Psoas muscle (tissue), 8 donors: ENCODE data around the gene NPRL2. TPM values are rescaled to one million over a fixed set of nuclear protein-coding genes. Genes with fewer than 3 reads are reported as not detected.

Source experiments
- ATAC-seq, 4 donors: fragments of 200-7000 bp; cut with Tn5 transposase; one replicate each; pipeline ENCODE4 v1.9.1; 2020; ENCODE audit warnings: moderate library complexity in 3 of 4, mild to moderate bottlenecking in 2 of 4
- DNase-seq, 2 donors: peaks; one replicate each; pipeline ENCODE4 v3.0.0-alpha.2; 2020
- H3K27ac ChIP-seq: fragments of 200-600 bp; one replicate; pipeline ENCODE4 v1.8.0; 2022
- H3K27me3 ChIP-seq, 3 donors: fragments of 200-600 bp in 1 of 3; one replicate each; pipeline versions ENCODE4 v1.6.1 to v1.8.0; 2013 to 2022; ENCODE audit warnings: low read length in 2 of 3, mild to moderate bottlenecking in 2 of 3, moderate library complexity in 1 of 3; ENCODE audit not compliant: insufficient read depth in 3 of 3
- H3K36me3 ChIP-seq, 2 donors: fragments of 200-600 bp in 1 of 2; one replicate each; pipeline versions ENCODE4 v1.6.1 to v1.8.0; 2013 to 2022; ENCODE audit warnings: low read depth in 1 of 2, mild to moderate bottlenecking in 1 of 2, moderate library complexity in 1 of 2; ENCODE audit not compliant: insufficient read depth in 1 of 2
- H3K4me1 ChIP-seq: fragments of 200-600 bp; one replicate; pipeline ENCODE4 v1.8.0; 2022
- H3K4me3 ChIP-seq: fragments of 200-600 bp; one replicate; pipeline ENCODE4 v1.8.0; 2022; ENCODE audit warnings: mild to moderate bottlenecking
- H3K9me3 ChIP-seq: fragments of 200-600 bp; one replicate; pipeline ENCODE4 v1.8.0; 2022
- CTCF ChIP-seq: fragments of 200-600 bp; IDR thresholded peaks from one replicate; pipeline ENCODE4 v1.8.0; 2022; ENCODE audit warnings: antibody characterized with exemption
- WGBS, 3 donors: extraction: QIAGEN DNeasy Blood & Tissue Kit; methylation state at CpG; one replicate each; pipeline versions ENCODE4 v1.1.6 to v1.1.7; 2013; 5-methylcytosine and 5-hydroxymethylcytosine counted together
- intact Hi-C, 2 donors: fragments of 100-400 bp; cut with DNase I; formaldehyde crosslinking; loops; one replicate each; pipeline versions ENCODE4 v1.11.0 to v1.14.2; 2022
- polyA plus RNA-seq, 3 donors: library from polyadenylated mRNA; stranded (reverse); fragments of 200-250 nt; gene quantifications; one replicate each; pipeline ENCODE4 v1.2.3, GENCODE V29; 2013
- total RNA-seq, 4 donors: library from RNA; stranded (reverse); fragmentation: NEBNext Ultra II Directional in 2 of 4; extraction: Animal tissue kit (Norgen Biotek cat#: 25700) in 2 of 4; gene quantifications; one replicate each; pipeline versions ENCODE4 v1.2.1 to v1.2.4, GENCODE V29; 2021 to 2023
- donor health status: healthy with polysubstance abuse.
- donor health status: DM: no; HTN: no; CAD: no; lungs with moderate emphysema.
- donor health status: Bipolar disorder and iron deficiency.
- donor health status: healthy.
- donor health status: DM: yes; HTN: yes; CAD: no.
- donor health status: DM: no; HTN: no; CAD: no.
- donor health status: DM: no; HTN: no; CAD: no.
- donor health status: DM: yes; HTN: yes; CAD: no.

NPRL2 gene
- total and polyA plus RNA-seq, 7 donors: 16.1 to 36.6 (median 21.6) TPM

- DNase-seq: no peak
- Histone ChIP-seq H3K4me1 (peaks cover 61% of the 10 kb centered on the region), H3K27ac (no peak overlapping the region), H3K36me3 (peaks cover 5 to 47% of the 10 kb centered on the region in 2 donors), H3K27me3 (no peaks in the 10 kb centered on the region), H3K4me3 (no peak overlapping the region), H3K9me3 (no peaks in the 10 kb centered on the region)
- no peak for ATAC-seq
- 74 to 79% (median 75%) methylated on average over 5 of the region's 5 CpGs for WGBS, 3 donors
- intact Hi-C loops: no loop called here
- no peak for TF ChIP-seq CTCF
These were observed 3.7 kb upstream of the NPRL2 start for GRCh38 chr3:50354186-50354764.

GRCh38 chr3:50353245-50354004, 2.9 kb upstream of the NPRL2 start:
- ATAC-seq (no peak), DNase-seq (no peak)
- Histone ChIP-seq H3K4me3 (no peak overlapping the region), H3K27ac (no peak overlapping the region), H3K27me3 (no peaks in the 10 kb centered on the region), H3K4me1 (peaks cover 62% of the 10 kb centered on the region), H3K36me3 (peaks cover 5 to 55% of the 10 kb centered on the region in 2 donors), H3K9me3 (no peaks in the 10 kb centered on the region)
- no peak for TF ChIP-seq CTCF
- 64 to 80% (median 68%) methylated on average over 12 of the region's 12 CpGs for WGBS, 3 donors
- intact Hi-C loops: no loop called here

GRCh38 chr3:50352781-50353180, 2.2 kb upstream of the NPRL2 start:
- no peak overlapping the region for H3K27ac ChIP-seq
- ATAC-seq: no peak
- intact Hi-C loops: no loop called here
- peaks cover 60% of the 10 kb centered on the region for H3K4me1 ChIP-seq
- TF ChIP-seq CTCF: no peak
- no peak overlapping the region for H3K4me3 ChIP-seq
- DNase-seq: no peak
- H3K9me3 ChIP-seq: no peaks in the 10 kb centered on the region
- WGBS, 3 donors: 19 to 36% (median 19%) methylated on average over 2 of the region's 2 CpGs
- no peaks in the 10 kb centered on the region for H3K27me3 ChIP-seq
- H3K36me3 ChIP-seq: peaks cover 5 to 54% of the 10 kb centered on the region in 2 donors

DNA sequence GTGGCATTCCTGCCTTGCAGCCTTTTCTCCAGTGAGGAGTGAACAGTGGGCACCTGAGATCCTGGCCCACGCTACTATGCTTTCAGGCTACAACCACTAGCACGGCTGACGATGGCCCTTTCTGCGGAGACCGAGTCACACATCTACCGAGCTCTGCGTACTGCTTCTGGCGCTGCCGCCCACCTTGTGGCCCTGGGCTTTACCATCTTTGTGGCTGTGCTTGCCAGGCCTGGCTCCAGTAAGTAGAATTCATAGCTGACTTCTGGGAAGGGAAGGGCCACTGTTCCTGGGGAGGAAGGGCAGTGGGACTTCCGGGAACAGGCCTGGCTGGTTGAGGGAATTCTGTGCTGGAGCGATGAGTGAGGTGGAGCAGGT, 735 bp upstream of the NPRL2 start:
- ATAC-seq (no peak), DNase-seq (no peak)
- peak overlapping the region; percentile 92 for H3K4me3 ChIP-seq
- 40 to 53% (median 44%) methylated on average over 11 of the region's 11 CpGs for WGBS, 3 donors
- H3K27ac ChIP-seq: peak overlapping the region; percentile 97
- intact Hi-C loops: no loop called here
- H3K36me3 ChIP-seq: peaks cover 5 to 56% of the 10 kb centered on the region in 2 donors
- no peaks in the 10 kb centered on the region for H3K27me3 ChIP-seq
- TF ChIP-seq CTCF: no peak
- no peaks in the 10 kb centered on the region for H3K9me3 ChIP-seq
- peaks cover 46% of the 10 kb centered on the region for H3K4me1 ChIP-seq
